A549 (cell line): ENCODE measurements around the gene NIN. TPM values are rescaled to one million over a fixed set of nuclear protein-coding genes. Genes with fewer than 3 reads are reported as not detected.

Experiments used
- ATAC-seq, 2 experiments: fragments of 200-7000 bp in 1 of 2; fragments of >200 bp in 1 of 2; cut with Nextera tagmentation in 1 of 2; cut with Tn5 transposase in 1 of 2; 3 replicates each; pipeline versions ENCODE4 v1.8.0 to v1.9.1; 2018 to 2020; ENCODE audit warnings: mild to moderate bottlenecking in 1 of 2, moderate library complexity in 1 of 2
- CTCF ChIA-PET: fragments of 300-600 bp; sonication (Branson Sonifier 250); formaldehyde crosslinking; extraction: SDS; loops from one replicate; lab custom pipeline; 2021; ENCODE audit warnings: antibody characterized with exemption, inconsistent platforms; lab: Yijun Ruan, JAX
- POLR2A ChIA-PET: fragments of 350-600 bp; formaldehyde crosslinking; extraction: SDS; loops from one replicate; lab custom pipeline; 2021; ENCODE audit warnings: antibody characterized with exemption, inconsistent platforms; lab: Yijun Ruan, JAX
- DNase-seq, 2 experiments: peaks; one replicate each; pipeline versions ENCODE4 v3.0.0 to v3.0.0-alpha.2; 2011 to 2016; ENCODE audit warnings: low read depth in 1 of 2, low spot score in 1 of 2
- FAIRE-seq: peaks from 2 replicates; lab custom pipeline; 2011; peaks lifted over from hg19 to GRCh38; lab: Jason Lieb, UNC
- H3K27ac ChIP-seq, 2 experiments: fragments of >200 bp; sonication (Bioruptor Twin); formaldehyde crosslinking; 3 replicates each; pipeline ENCODE4 v1.5.1; 2016 to 2017
- H3K4me1 ChIP-seq: fragments of >200 bp; sonication (Bioruptor Twin); formaldehyde crosslinking; 3 replicates; pipeline ENCODE4 v1.6.1; 2016
- H3K4me2 ChIP-seq: fragments of >200 bp; sonication (Bioruptor Twin); formaldehyde crosslinking; 3 replicates; pipeline ENCODE4 v1.6.1; 2016
- H3K4me3 ChIP-seq: fragments of >200 bp; sonication (Bioruptor Twin); formaldehyde crosslinking; 3 replicates; pipeline ENCODE4 v1.5.1; 2016
- H3K9me3 ChIP-seq: fragments of >200 bp; sonication (Bioruptor Twin); formaldehyde crosslinking; 3 replicates; pipeline ENCODE4 v1.6.1; 2016
- CBX2 ChIP-seq: fragments of 200-600 bp; sonication (generic); IDR thresholded peaks from 2 replicates; pipeline ENCODE4 v1.6.1; 2016; ENCODE audit warnings: low read depth, mild to moderate bottlenecking, borderline replicate concordance
- CBX8 ChIP-seq: fragments of 200-600 bp; sonication (generic); IDR thresholded peaks from 2 replicates; pipeline ENCODE4 v1.6.1; 2016
- CEBPB ChIP-seq, 2 experiments: fragments of >200 bp in 1 of 2; sonication (Bioruptor Twin) in 1 of 2; formaldehyde crosslinking in 1 of 2; IDR thresholded peaks; 2 replicates each; pipeline ENCODE4 v1.6.1; 2012 to 2016
- CHD2 ChIP-seq: fragments of 150-350 bp; IDR thresholded peaks from 2 replicates; pipeline ENCODE4 v1.6.1; 2014; ENCODE audit warnings: low read length; ENCODE audit not compliant: partially characterized antibody
- E2F6 ChIP-seq: IDR thresholded peaks from 2 replicates; pipeline ENCODE4 v1.6.1; 2012; ENCODE audit warnings: low read depth, borderline replicate concordance
- EHF ChIP-seq: fragments of 250-450 bp; sonication (Bioruptor Pico); IDR thresholded peaks from 2 replicates; pipeline ENCODE4 v1.5.0; 2020; ENCODE audit warnings: mild to moderate bottlenecking
- EHMT2 ChIP-seq: fragments of 200-600 bp; sonication (generic); IDR thresholded peaks from 2 replicates; pipeline ENCODE4 v1.6.1; 2016; ENCODE audit warnings: antibody characterized with exemption, low read depth, mild to moderate bottlenecking, moderate library complexity
- ELK1 ChIP-seq: fragments of 150-350 bp; IDR thresholded peaks from 2 replicates; pipeline ENCODE4 v1.6.1; 2014; ENCODE audit warnings: low read depth, mild to moderate bottlenecking, low read length
- EP300 ChIP-seq, 2 experiments: fragments of >200 bp; sonication (Bioruptor Twin); formaldehyde crosslinking; IDR thresholded peaks; 2 replicates in 1 of 2; 3 replicates in 1 of 2; pipeline ENCODE4 v1.6.1; 2016 to 2017
- FOSB ChIP-seq: fragments of 250-450 bp; sonication (Bioruptor Pico); IDR thresholded peaks from 2 replicates; pipeline ENCODE4 v1.5.0; 2020; ENCODE audit warnings: mild to moderate bottlenecking, moderate library complexity
- FOSL2 ChIP-seq, 2 experiments: fragments of 450-650 bp in 1 of 2; fragments of >200 bp in 1 of 2; sonication (Bioruptor Twin) in 1 of 2; formaldehyde crosslinking; IDR thresholded peaks; 2 replicates each; pipeline versions ENCODE4 v1.5.0 to v1.6.1; 2016 to 2020; ENCODE audit warnings: mild to moderate bottlenecking in 1 of 2, moderate library complexity in 1 of 2
- FOXS1 ChIP-seq: fragments of 250-450 bp; sonication (Bioruptor Pico); IDR thresholded peaks from 2 replicates; pipeline ENCODE4 v1.5.0; 2020; ENCODE audit warnings: mild to moderate bottlenecking, moderate library complexity
- GATA3 ChIP-seq: IDR thresholded peaks from 2 replicates; pipeline ENCODE4 v1.6.1; 2012; ENCODE audit warnings: borderline replicate concordance
- HDAC2 ChIP-seq: fragments of 200-600 bp; sonication (generic); IDR thresholded peaks from 2 replicates; pipeline ENCODE4 v1.6.1; 2016
- HOXA7 ChIP-seq: fragments of 250-450 bp; sonication (Bioruptor Pico); IDR thresholded peaks from 2 replicates; pipeline ENCODE4 v1.5.0; 2020; ENCODE audit warnings: mild to moderate bottlenecking, moderate library complexity
- HOXB5 ChIP-seq: fragments of 250-450 bp; sonication (Bioruptor Pico); IDR thresholded peaks from 2 replicates; pipeline ENCODE4 v1.5.0; 2020; ENCODE audit warnings: mild to moderate bottlenecking, moderate library complexity
- JUN ChIP-seq, 2 experiments: fragments of >200 bp; sonication (Bioruptor Twin); formaldehyde crosslinking; IDR thresholded peaks; 2 replicates in 1 of 2; 3 replicates in 1 of 2; pipeline ENCODE4 v1.6.1; 2016 to 2017
- JUNB ChIP-seq: fragments of >200 bp; sonication (Bioruptor Twin); formaldehyde crosslinking; IDR thresholded peaks from 2 replicates; pipeline ENCODE4 v1.6.1; 2016
- KDM1A ChIP-seq: fragments of 200-600 bp; sonication (generic); IDR thresholded peaks from 2 replicates; pipeline ENCODE4 v1.6.1; 2016; ENCODE audit warnings: low read depth, mild to moderate bottlenecking
- KDM5A ChIP-seq: fragments of 200-600 bp; sonication (generic); IDR thresholded peaks from 2 replicates; pipeline ENCODE4 v1.6.1; 2016; ENCODE audit warnings: antibody characterized with exemption, mild to moderate bottlenecking
- MAFK ChIP-seq: fragments of 450-650 bp; IDR thresholded peaks from 2 replicates; pipeline ENCODE4 v1.6.1; 2014; ENCODE audit not compliant: partially characterized antibody
- NPAS2 ChIP-seq: fragments of 250-450 bp; sonication (Bioruptor Pico); IDR thresholded peaks from 2 replicates; pipeline ENCODE4 v1.8.0; 2022; ENCODE audit warnings: mild to moderate bottlenecking, moderate library complexity, borderline replicate concordance
- PBX3 ChIP-seq: IDR thresholded peaks from 2 replicates; pipeline ENCODE4 v1.6.1; 2012
- PHF8 ChIP-seq: fragments of 200-600 bp; sonication (generic); IDR thresholded peaks from 2 replicates; pipeline ENCODE4 v1.6.1; 2016; ENCODE audit warnings: low read depth, mild to moderate bottlenecking, antibody characterized with exemption, moderate library complexity, borderline replicate concordance
- POLR2A ChIP-seq: IDR thresholded peaks from 2 replicates; pipeline ENCODE4 v1.6.1; 2012; ENCODE audit warnings: mild to moderate bottlenecking, low read length
- RCOR1 ChIP-seq: fragments of 150-350 bp; IDR thresholded peaks from 2 replicates; pipeline ENCODE4 v1.6.1; 2014; ENCODE audit warnings: antibody characterized with exemption, low read length, low read depth
- SMC3 ChIP-seq: fragments of >200 bp; sonication (Bioruptor Twin); formaldehyde crosslinking; IDR thresholded peaks from 3 replicates; pipeline ENCODE4 v1.6.1; 2018; ENCODE audit warnings: inconsistent platforms
- SREBF2 ChIP-seq: fragments of 450-650 bp; IDR thresholded peaks from 2 replicates; pipeline ENCODE4 v1.6.1; 2014; ENCODE audit warnings: mild to moderate bottlenecking, moderate library complexity
- ZFP36 ChIP-seq: fragments of 450-650 bp; IDR thresholded peaks from 2 replicates; pipeline ENCODE4 v1.6.1; 2014; ENCODE audit warnings: borderline replicate concordance; ENCODE audit not compliant: partially characterized antibody
- ZNF302 ChIP-seq: fragments of 250-450 bp; sonication (Bioruptor Pico); IDR thresholded peaks from 2 replicates; pipeline ENCODE4 v1.9.0; 2021; ENCODE audit warnings: inconsistent platforms, mild to moderate bottlenecking, moderate library complexity
- WGBS: methylation state at CpG from one replicate; pipeline ENCODE4 v1.1.6; 2017; ENCODE audit errors: missing lambda C conversion rate; 5-methylcytosine and 5-hydroxymethylcytosine counted together
- polyA plus RNA-seq, 4 experiments: library from polyadenylated mRNA; depleted of rRNA in 3 of 4; stranded (reverse); fragments of >200 nt; fragmentation: RNase III in 1 of 4; extraction: RNeasy Plus Mini Kit Qiagen cat#74134 plus additional on column Dnase treatment in 1 of 4; gene quantifications; 2 replicates in 3 of 4; 3 replicates in 1 of 4; pipeline ENCODE4 v1.2.3, GENCODE V29; 2011 to 2017

NIN gene
- polyA plus RNA-seq, 2 of the 4 experiments (the other 2 are of a cell fraction), result 12.4 to 19.5 TPM

- FAIRE-seq, result no peak
- no peak for DNase-seq
- CTCF ChIA-PET, result interaction anchor here (0.6 to 1.4 kb wide), 2 partner anchors 14 to 23 kb away, joined by 3 read pairs; no protein-coding TSS in a partner anchor
- no peak for ATAC-seq
- H3K27ac ChIP-seq, result no peak overlapping the region
- no peaks in the 10 kb centered on the region for H3K9me3 ChIP-seq
- H3K4me2 ChIP-seq, result no peak overlapping the region
- TF ChIP-seq JUNB, result no peak
- no peak for TF ChIP-seq SMC3
- H3K4me1 ChIP-seq, result no peaks in the 10 kb centered on the region
- 92% methylated on average over 1 of the region's 1 CpG for WGBS
- POLR2A ChIA-PET, result no interaction called here
- no peak overlapping the region for H3K4me3 ChIP-seq
These were observed 110.8 kb downstream of the NIN start for GRCh38 chr14:50719911-50720759.

GRCh38 chr14:50718949-50719348, 112.0 kb downstream of the NIN start:
- ChIA-PET CTCF (no interaction called here), POLR2A (no interaction called here)
- no peak for DNase-seq
- Histone ChIP-seq H3K27ac (no peak overlapping the region), H3K4me1 (no peaks in the 10 kb centered on the region), H3K4me3 (no peak overlapping the region), H3K9me3 (no peaks in the 10 kb centered on the region), H3K4me2 (no peak overlapping the region)
- WGBS, result 31% methylated on average over 1 of the region's 1 CpG
- TF ChIP-seq E2F6, result no peak
- no peak for TF ChIP-seq JUNB
- TF ChIP-seq JUN (IDR thresholded peaks at IDR 0.05), result no peak
- TF ChIP-seq POLR2A, result no peak
- TF ChIP-seq NPAS2 (CRISPR knock-in tag), result no peak
- TF ChIP-seq HDAC2, result no peak
- TF ChIP-seq CBX2, result no peak
- no peak for TF ChIP-seq SREBF2
- TF ChIP-seq FOSB (CRISPR knock-in tag), result no peak
- TF ChIP-seq PBX3, result no peak
- no peak for TF ChIP-seq KDM5A
- no peak for TF ChIP-seq EHF
- no peak for TF ChIP-seq ELK1
- TF ChIP-seq GATA3, result no peak
- TF ChIP-seq KDM1A, result no peak
- TF ChIP-seq ZNF302 (CRISPR knock-in tag), result no peak
- no peak for TF ChIP-seq RCOR1
- no peak for TF ChIP-seq CBX8
- no peak for ATAC-seq
- no peak for FAIRE-seq

GRCh38 chr14:50717811-50718210, 113.2 kb downstream of the NIN start:
- Histone ChIP-seq H3K27ac (no peak overlapping the region), H3K9me3 (no peaks in the 10 kb centered on the region)
- DNase-seq, result no peak
- no peak for TF ChIP-seq FOXS1 (CRISPR knock-in tag)
- no peak for TF ChIP-seq PHF8
- no peak for TF ChIP-seq HOXB5
- TF ChIP-seq ZFP36, result no peak
- no peak for TF ChIP-seq SREBF2
- no peak for TF ChIP-seq FOSL2 (IDR thresholded peaks at IDR 0.05)
- TF ChIP-seq FOSL2 (CRISPR knock-in tag; IDR thresholded peaks at IDR 0.05), result no peak
- TF ChIP-seq CBX8, result no peak
- TF ChIP-seq CHD2, result no peak
- no peak for TF ChIP-seq CEBPB (IDR thresholded peaks at IDR 0.05)
- TF ChIP-seq CBX2, result no peak
- no peak for TF ChIP-seq SMC3
- TF ChIP-seq MAFK, result no peak
- no peak for TF ChIP-seq NPAS2 (CRISPR knock-in tag)
- no peak for TF ChIP-seq JUNB
- no peak for TF ChIP-seq ELK1
- TF ChIP-seq EP300 (IDR thresholded peaks at IDR 0.05), result no peak
- TF ChIP-seq HOXA7, result no peak
- TF ChIP-seq EHMT2, result no peak
- TF ChIP-seq, all 56 proteins: peak for 0
- 56% methylated on average over 7 of the region's 7 CpGs for WGBS
- Histone ChIP-seq H3K4me1 (no peaks in the 10 kb centered on the region), H3K4me2 (no peak overlapping the region), H3K4me3 (no peak overlapping the region)
- ATAC-seq (no peak), FAIRE-seq (no peak)
- POLR2A ChIA-PET, result no interaction called here
- CTCF ChIA-PET, result no interaction called here
